HCT116 (cell line): ENCODE results near the gene NPC2. TPM values are rescaled to one million over a fixed set of nuclear protein-coding genes. Genes with fewer than 3 reads are reported as not detected.
A peak's percentile ranks its signal among the peaks of the same experiment; 100 is the strongest.

Experiments
- ATAC-seq: fragments of 200-7000 bp; cut with Tn5 transposase; 2 replicates; pipeline ENCODE4 v1.9.1; 2020; ENCODE audit warnings: mild to moderate bottlenecking, moderate library complexity
- BruUV-seq: library from RNA; stranded (reverse); fragments of 400-500 nt; replicated peaks from 2 replicates; lab custom pipeline; 2021; lab: Mats Ljungman, UMichigan
- CTCF ChIA-PET: fragments of 300-600 bp; sonication (Branson Sonifier 250); formaldehyde crosslinking; loops from one replicate; lab custom pipeline; 2021; ENCODE audit warnings: antibody characterized with exemption; lab: Charles Lee
- POLR2A ChIA-PET: fragments of 300-600, 350-600 bp; sonication (Branson Sonifier 250); formaldehyde crosslinking; loops from one replicate; lab custom pipeline; 2021; ENCODE audit warnings: antibody characterized with exemption; lab: Charles Lee
- RAD21 ChIA-PET, 2 experiments: fragments of 300-600 bp; sonication (Branson Sonifier 250); formaldehyde crosslinking; loops; one replicate each; lab custom pipeline; 2023; ENCODE audit warnings: low total read pairs in 2 of 2; ENCODE audit not compliant: uncharacterized antibody in 2 of 2, unreplicated experiment in 2 of 2, low non-redundant PET in 1 of 2; lab: Charles Lee
- DNase-seq: peaks from one replicate; pipeline ENCODE4 v3.0.0-alpha.2; 2010; ENCODE audit warnings: low read depth, low spot score
- H2AFZ ChIP-seq: fragments of 200-600 bp; shearing (Covaris generic), sonication (generic); 2 replicates; pipeline ENCODE4 v1.6.1; 2017; ENCODE audit warnings: low read depth, mixed run types, mixed read lengths, antibody characterized with exemption, low read length; ENCODE audit not compliant: poor library complexity, severe bottlenecking
- H3K27ac ChIP-seq: 2 replicates; pipeline ENCODE4 v1.5.1; 2012; ENCODE audit warnings: low read depth, low read length
- H3K27me3 ChIP-seq: fragments of 200-600 bp; sonication (generic); 2 replicates; pipeline ENCODE4 v1.6.1; 2016; ENCODE audit warnings: mixed run types, low read length, mixed read lengths; ENCODE audit not compliant: insufficient read depth
- H3K36me3 ChIP-seq, 2 experiments: fragments of 200-500 bp in 1 of 2; fragments of 200-600 bp in 1 of 2; sonication (Bioruptor generic) in 1 of 2; sonication (generic) in 1 of 2; 2 replicates each; pipeline versions ENCODE4 v1.5.1 to v1.6.1; 2014 to 2016; ENCODE audit warnings: low read length in 2 of 2, inconsistent platforms in 1 of 2, mixed read lengths in 1 of 2, mixed run types in 1 of 2; ENCODE audit not compliant: insufficient read depth in 2 of 2, control insufficient read depth in 1 of 2
- H3K4me1 ChIP-seq, 2 experiments: fragments of 200-600 bp in 1 of 2; sonication (generic) in 1 of 2; 2 replicates each; pipeline versions ENCODE4 v1.5.1 to v1.6.1; 2012 to 2017; ENCODE audit warnings: low read length in 2 of 2, inconsistent platforms in 1 of 2, mild to moderate bottlenecking in 1 of 2, mixed read lengths in 1 of 2, mixed run types in 1 of 2, moderate library complexity in 1 of 2; ENCODE audit not compliant: insufficient read depth in 2 of 2, control insufficient read depth in 1 of 2
- H3K4me2 ChIP-seq: fragments of 200-600 bp; sonication (generic); 2 replicates; pipeline ENCODE4 v1.6.1; 2017; ENCODE audit warnings: mixed run types, low read length, mixed read lengths
- H3K4me3 ChIP-seq, 2 experiments: fragments of 200-600 bp in 1 of 2; sonication (generic) in 1 of 2; replicated peaks in 1 of 2; 2 replicates each; pipeline ENCODE4 v1.5.1; 2011 to 2016; ENCODE audit warnings: low read length in 2 of 2, control low read depth in 1 of 2, low read depth in 1 of 2, mild to moderate bottlenecking in 1 of 2, mixed read lengths in 1 of 2, mixed run types in 1 of 2
- H3K79me2 ChIP-seq: fragments of 200-600 bp; sonication (generic); 2 replicates; pipeline ENCODE4 v1.6.1; 2017; ENCODE audit warnings: mild to moderate bottlenecking, mixed run types, low read length, moderate library complexity, mixed read lengths; ENCODE audit not compliant: insufficient read depth
- H3K9ac ChIP-seq: fragments of 200-600 bp; sonication (generic); 2 replicates; pipeline ENCODE4 v1.6.1; 2016; ENCODE audit warnings: low read length, mixed read lengths
- H3K9me2 ChIP-seq: fragments of 200-600 bp; sonication (generic), shearing (Covaris generic); 2 replicates; pipeline ENCODE4 v1.6.1; 2017; ENCODE audit warnings: mixed run types, mild to moderate bottlenecking, moderate library complexity; ENCODE audit not compliant: insufficient read depth
- H3K9me3 ChIP-seq, 2 experiments: fragments of 200-500 bp in 1 of 2; fragments of 200-600 bp in 1 of 2; sonication (Bioruptor generic) in 1 of 2; sonication (generic) in 1 of 2; 2 replicates each; pipeline ENCODE4 v1.6.1; 2014 to 2017; ENCODE audit warnings: low read length in 2 of 2, mixed read lengths in 2 of 2, inconsistent platforms in 1 of 2, low read depth in 1 of 2, mild to moderate bottlenecking in 1 of 2, mixed run types in 1 of 2, moderate library complexity in 1 of 2; ENCODE audit not compliant: control insufficient read depth in 1 of 2, insufficient read depth in 1 of 2
- H4K20me1 ChIP-seq: fragments of 200-600 bp; sonication (generic), shearing (Covaris generic); 2 replicates; pipeline ENCODE4 v1.6.1; 2017; ENCODE audit warnings: mixed run types, mild to moderate bottlenecking, moderate library complexity; ENCODE audit not compliant: insufficient read depth
- ATF3 ChIP-seq: IDR thresholded peaks from 2 replicates; pipeline ENCODE4 v1.6.1; 2012
- CEBPB ChIP-seq: IDR thresholded peaks from 2 replicates; pipeline ENCODE4 v1.6.1; 2012; ENCODE audit warnings: low read depth
- EGR1 ChIP-seq: IDR thresholded peaks from 2 replicates; pipeline ENCODE4 v1.6.1; 2012; ENCODE audit warnings: low read depth
- ELF1 ChIP-seq: IDR thresholded peaks from 2 replicates; pipeline ENCODE4 v1.6.1; 2012; ENCODE audit warnings: low read depth, borderline replicate concordance
- EZH2 ChIP-seq: fragments of 200-600 bp; sonication (generic); IDR thresholded peaks from 2 replicates; pipeline ENCODE4 v1.6.1; 2017; ENCODE audit warnings: antibody characterized with exemption, mixed run types
- MAX ChIP-seq: IDR thresholded peaks from 2 replicates; pipeline ENCODE4 v1.6.1; 2012
- POLR2A ChIP-seq: IDR thresholded peaks from 2 replicates; pipeline ENCODE4 v1.7.0; 2011; ENCODE audit warnings: borderline replicate concordance; ENCODE audit not compliant: insufficient read depth, insufficient read length; ENCODE audit errors: extremely low read depth
- RAD21 ChIP-seq: IDR thresholded peaks from 2 replicates; pipeline ENCODE4 v1.6.1; 2012; ENCODE audit warnings: low read depth, mild to moderate bottlenecking
- REST ChIP-seq: IDR thresholded peaks from 2 replicates; pipeline ENCODE4 v1.6.1; 2012; ENCODE audit warnings: low read depth
- SP1 ChIP-seq: IDR thresholded peaks from 2 replicates; pipeline ENCODE4 v1.6.1; 2012; ENCODE audit warnings: low read depth
- SRF ChIP-seq: IDR thresholded peaks from 2 replicates; pipeline ENCODE4 v1.6.1; 2012; ENCODE audit warnings: low read depth
- TCF7L2 ChIP-seq: IDR thresholded peaks from 2 replicates; pipeline ENCODE4 v1.7.0; 2011; ENCODE audit warnings: borderline replicate concordance, inconsistent platforms; ENCODE audit not compliant: insufficient read depth, insufficient read length; ENCODE audit errors: extremely low read depth
- YY1 ChIP-seq: IDR thresholded peaks from 2 replicates; pipeline ENCODE4 v1.6.1; 2011; ENCODE audit warnings: low read length, low read depth, moderate library complexity, mild to moderate bottlenecking; ENCODE audit not compliant: insufficient replicate concordance; ENCODE audit errors: extremely low read depth
- ZNF274 ChIP-seq: fragments of 200-500 bp; sonication (Bioruptor generic); IDR thresholded peaks from 2 replicates; pipeline ENCODE4 v1.6.1; 2014; ENCODE audit warnings: mild to moderate bottlenecking, low read depth, low read length, inconsistent platforms
- intact Hi-C: fragments of 100-400 bp; cut with micrococcal nuclease; formaldehyde crosslinking; loops from 2 replicates; pipeline ENCODE4 v1.10.0; 2022
- total RNA-seq: library from RNA; stranded (reverse); gene quantifications from one replicate; pipeline ENCODE4 v1.2.1, GENCODE V29; 2021; ENCODE audit not compliant: unreplicated experiment

Gene NPC2
- total RNA-seq, 1 experiment from 2014 or later, result 105 TPM

- H3K4me1 ChIP-seq, result peaks cover 4 to 12% of the 10 kb centered on the region in 2 experiments
- 0 out of 2 replicates have a peak overlapping the region, but pooled peaks have one; percentile 30 for H3K4me2 ChIP-seq
- ChIA-PET RAD21 (no interaction called here), CTCF (no interaction called here), POLR2A (no interaction called here)
- DNase-seq (no peak), ATAC-seq (peak; percentile 69)
- H3K27me3 ChIP-seq, result no peaks in the 10 kb centered on the region
- intact Hi-C loops, result no loop called here
- no peak overlapping the region for H3K27ac ChIP-seq
- H4K20me1 ChIP-seq, result no peaks in the 10 kb centered on the region
- H3K4me3 ChIP-seq, result no peak overlapping the region
- TF ChIP-seq ZNF274 (no peak), MAX (no peak), CEBPB (no peak), EGR1 (no peak)
- no peaks in the 10 kb centered on the region for H3K9me3 ChIP-seq
- H3K9ac ChIP-seq, result no peak overlapping the region
- H3K9me2 ChIP-seq, result no peaks in the 10 kb centered on the region
- H3K79me2 ChIP-seq, result no peaks in the 10 kb centered on the region
- no TSS peak for BruUV-seq
- no peaks in the 10 kb centered on the region for H3K36me3 ChIP-seq
- H2AFZ ChIP-seq, result no peak overlapping the region
These were observed 23.5 kb upstream of the NPC2 start for GRCh38 chr14:74516451-74517160.

GRCh38 chr14:74515891-74516412 is 22.8 kb upstream of the NPC2 start:
- TF ChIP-seq TCF7L2 (no peak), REST (no peak), RAD21 (no peak), EGR1 (no peak), SP1 (no peak), EZH2 (no peak), ATF3 (no peak), SRF (no peak), CEBPB (no peak), ELF1 (no peak), POLR2A (no peak), YY1 (no peak)
- DNase-seq, result no peak
- Histone ChIP-seq H3K9ac (no peak overlapping the region), H3K4me1 (peaks cover 4 to 18% of the 10 kb centered on the region in 2 experiments), H3K4me2 (no peak overlapping the region), H2AFZ (no peak overlapping the region), H3K27ac (no peak overlapping the region), H3K27me3 (no peaks in the 10 kb centered on the region), H3K4me3 (no peak overlapping the region), H3K79me2 (no peaks in the 10 kb centered on the region), H3K36me3 (no peaks in the 10 kb centered on the region), H3K9me2 (no peaks in the 10 kb centered on the region), H3K9me3 (no peaks in the 10 kb centered on the region), H4K20me1 (no peaks in the 10 kb centered on the region)
- BruUV-seq, result no TSS peak
- ChIA-PET CTCF (no interaction called here), POLR2A (no interaction called here), RAD21 (no interaction called here)
- no peak for ATAC-seq
- intact Hi-C loops, result no loop called here
